OCI-LY3 (cell line): ENCODE results near the gene TBXAS1.

Experiments
- H2AFZ ChIP-seq: fragments of 200-600, 300-600 bp; shearing (Covaris generic); 2 replicates; pipeline ENCODE4 v1.6.0; 2014; ENCODE audit warnings: antibody characterized with exemption, low read depth, low read length
- H3K27ac ChIP-seq: fragments of 200-600, 300-600 bp; sonication (generic); 2 replicates; pipeline ENCODE4 v1.5.1; 2014; ENCODE audit warnings: mild to moderate bottlenecking, low read length, moderate library complexity, mixed read lengths
- H3K27me3 ChIP-seq: fragments of 200-600, 300-600 bp; sonication (generic); 2 replicates; pipeline ENCODE4 v1.6.1; 2014; ENCODE audit warnings: low read depth, low read length, mixed read lengths
- H3K36me3 ChIP-seq: fragments of 200-600, 300-600 bp; sonication (generic); replicated peaks from 2 replicates; pipeline ENCODE3; 2014; ENCODE audit warnings: low read depth, low read length, mixed read lengths
- H3K4me1 ChIP-seq: fragments of 300-600, 200-600 bp; sonication (generic); 2 replicates; pipeline ENCODE4 v1.6.1; 2014; ENCODE audit warnings: low read length, mixed read lengths
- H3K4me2 ChIP-seq: fragments of 200-600, 300-600 bp; sonication (generic); 2 replicates; pipeline ENCODE4 v1.6.1; 2014; ENCODE audit warnings: low read length, mixed read lengths
- H3K4me3 ChIP-seq: fragments of 300-600, 200-600 bp; sonication (generic); 2 replicates; pipeline ENCODE4 v1.5.1; 2014; ENCODE audit warnings: antibody characterized with exemption, mild to moderate bottlenecking, low read length, moderate library complexity
- H3K79me2 ChIP-seq: fragments of 300-600, 200-600 bp; shearing (Covaris generic); 2 replicates; pipeline ENCODE4 v1.6.1; 2014; ENCODE audit warnings: mild to moderate bottlenecking, low read length, mixed read lengths
- H3K9ac ChIP-seq: fragments of 300-600, 200-600 bp; shearing (Covaris generic); 2 replicates; pipeline ENCODE4 v1.6.0; 2014; ENCODE audit warnings: mild to moderate bottlenecking, low read length, moderate library complexity
- H3K9me3 ChIP-seq: fragments of 200-600, 300-600 bp; shearing (Covaris generic); 2 replicates; pipeline ENCODE4 v1.6.1; 2014; ENCODE audit warnings: low read length, mixed read lengths; ENCODE audit not compliant: insufficient read depth
- H4K20me1 ChIP-seq: fragments of 200-600, 300-600 bp; sonication (generic); 2 replicates; pipeline ENCODE4 v1.6.1; 2016; ENCODE audit warnings: low read length, mixed read lengths; ENCODE audit not compliant: insufficient read depth
- CTCF ChIP-seq: fragments of 200-600, 300-600 bp; sonication (generic); IDR thresholded peaks from 2 replicates; pipeline ENCODE4 v1.5.1; 2014; ENCODE audit warnings: antibody characterized with exemption, low read length, low read depth
- EZH2phosphoT487 ChIP-seq: fragments of 200-600 bp; shearing (Covaris generic); IDR thresholded peaks from 2 replicates; pipeline ENCODE4 v1.6.1; 2018; ENCODE audit warnings: antibody characterized with exemption, mixed run types, low read depth

The TBXAS1 gene

GRCh38 chr7:139932531-139932930, 103.5 kb downstream of the TBXAS1 start:
- no peaks in the 10 kb centered on the region for H4K20me1 ChIP-seq
- no peaks in the 10 kb centered on the region for H3K4me1 ChIP-seq

GRCh38 chr7:139936760-139937310, 107.8 kb downstream of the TBXAS1 start:
- H3K36me3 ChIP-seq: no peaks in the 10 kb centered on the region
- no peak for TF ChIP-seq EZH2phosphoT487
- TF ChIP-seq CTCF: no peak
- H3K4me1 ChIP-seq: no peaks in the 10 kb centered on the region
- no peak overlapping the region for H3K4me3 ChIP-seq
- H3K9me3 ChIP-seq: no peaks in the 10 kb centered on the region
- H2AFZ ChIP-seq: no peak overlapping the region
- no peak overlapping the region for H3K27ac ChIP-seq
- peaks cover 19% of the 10 kb centered on the region; the same call in 1 of the 2 replicates for H3K27me3 ChIP-seq
- H3K79me2 ChIP-seq: no peaks in the 10 kb centered on the region
- H3K9ac ChIP-seq: no peak overlapping the region
- H3K4me2 ChIP-seq: no peak overlapping the region
- no peaks in the 10 kb centered on the region for H4K20me1 ChIP-seq

More at GRCh38 chr7:139932531-139932930, 103.5 kb downstream of the TBXAS1 start:
- TF ChIP-seq CTCF: no peak
- TF ChIP-seq EZH2phosphoT487: no peak
- Histone ChIP-seq H3K4me3 (no peak overlapping the region), H3K27ac (no peak overlapping the region), H3K9me3 (no peaks in the 10 kb centered on the region), H2AFZ (no peak overlapping the region), H3K79me2 (no peaks in the 10 kb centered on the region), H3K9ac (no peak overlapping the region), H3K36me3 (no peaks in the 10 kb centered on the region), H3K27me3 (peaks cover 14% of the 10 kb centered on the region), H3K4me2 (no peak overlapping the region)

- H4K20me1 ChIP-seq: no peaks in the 10 kb centered on the region
- TF ChIP-seq CTCF (no peak), EZH2phosphoT487 (no peak)
- H2AFZ ChIP-seq: no peak overlapping the region
- peaks cover 22% of the 10 kb centered on the region; the same call in 1 of the 2 replicates for H3K27me3 ChIP-seq
- H3K4me1 ChIP-seq: no peaks in the 10 kb centered on the region
- H3K9ac ChIP-seq: no peak overlapping the region
- H3K4me3 ChIP-seq: no peak overlapping the region
- H3K4me2 ChIP-seq: no peak overlapping the region
- H3K79me2 ChIP-seq: no peaks in the 10 kb centered on the region
- no peaks in the 10 kb centered on the region for H3K9me3 ChIP-seq
- no peaks in the 10 kb centered on the region for H3K36me3 ChIP-seq
- H3K27ac ChIP-seq: no peak overlapping the region
Observed at GRCh38 chr7:139937715-139938114, 108.7 kb downstream of the TBXAS1 start.

GRCh38 chr7:139940866-139941265, 111.8 kb downstream of the TBXAS1 start:
- Histone ChIP-seq H3K4me1 (no peaks in the 10 kb centered on the region), H3K9me3 (no peaks in the 10 kb centered on the region), H3K27ac (no peak overlapping the region), H3K27me3 (peaks cover 43% of the 10 kb centered on the region), H3K9ac (no peak overlapping the region), H3K36me3 (no peaks in the 10 kb centered on the region), H3K4me2 (no peak overlapping the region), H4K20me1 (no peaks in the 10 kb centered on the region), H3K4me3 (no peak overlapping the region), H3K79me2 (no peaks in the 10 kb centered on the region), H2AFZ (no peak overlapping the region)
- TF ChIP-seq EZH2phosphoT487 (no peak), CTCF (no peak)
